Measurements from ENCODE around the gene MYRIP.

- TF ChIP-seq CTCF (IDR thresholded peaks at IDR 0.05), result no peak
- TF ChIP-seq POLR2A (IDR thresholded peaks at IDR 0.05), result no peak
- no peak for TF ChIP-seq EP300 (IDR thresholded peaks at IDR 0.05)
Measured at GRCh38 chr3:40109641-40110490, 300.5 kb downstream of the MYRIP start.
